Activated CD4-positive, alpha-beta T cell treated with anti-CD3 and anti-CD28 coated beads, Interleukin-2, Interleukin-6, amounts not matched to agents 100 ng/mL and 50 ng/mL, durations not matched to agents 16 hours and 8 hours (primary cell): ENCODE measurements around the gene CTXND1.

ENCODE experiments used
- DNase-seq: peaks from one replicate; pipeline ENCODE4 v3.0.0-alpha.2; 2020

CTXND1 gene

GRCh38 chr15:80251428-80252120 lies 439 bp downstream of the CTXND1 start:
- no peak for DNase-seq

GRCh38 chr15:80250614-80251427 lies 1.2 kb downstream of the CTXND1 start:
- DNase-seq = no peak

- DNase-seq = no peak
These were observed 2.0 kb downstream of the CTXND1 start for GRCh38 chr15:80249973-80250372.

GRCh38 chr15:80247320-80247719 lies 4.7 kb downstream of the CTXND1 start:
- DNase-seq = no peak

- no peak for DNase-seq
These were observed 5.6 kb downstream of the CTXND1 start for GRCh38 chr15:80246425-80246894.

GRCh38 chr15:80242802-80243201 lies 9.2 kb downstream of the CTXND1 start:
- DNase-seq = no peak

- DNase-seq = peak; percentile 47
These were observed 9.8 kb downstream of the CTXND1 start for GRCh38 chr15:80242132-80242769.

GRCh38 chr15:80241508-80241907 lies 10.5 kb downstream of the CTXND1 start:
- DNase-seq = no peak

- DNase-seq = no peak
These were observed 11.7 kb downstream of the CTXND1 start for GRCh38 chr15:80240276-80240675.

GRCh38 chr15:80234883-80235282 lies 17.1 kb downstream of the CTXND1 start:
- peak; percentile 60 for DNase-seq

- no peak for DNase-seq
These were observed 18.4 kb downstream of the CTXND1 start for GRCh38 chr15:80233581-80233980.

- DNase-seq = no peak
These were observed 20.6 kb downstream of the CTXND1 start for GRCh38 chr15:80231371-80231770.

- DNase-seq = no peak
These were observed 22.9 kb downstream of the CTXND1 start for GRCh38 chr15:80228959-80229610.

GRCh38 chr15:80219955-80220354 lies 32.1 kb downstream of the CTXND1 start:
- DNase-seq = no peak

GRCh38 chr15:80217327-80217900 lies 34.6 kb downstream of the CTXND1 start:
- no peak for DNase-seq

GRCh38 chr15:80216911-80217310 lies 35.1 kb downstream of the CTXND1 start:
- DNase-seq = no peak

- DNase-seq = no peak
These were observed 35.9 kb downstream of the CTXND1 start for GRCh38 chr15:80216141-80216540.

GRCh38 chr15:80214910-80215309 lies 37.1 kb downstream of the CTXND1 start:
- DNase-seq = no peak

GRCh38 chr15:80211976-80212375 lies 40.0 kb downstream of the CTXND1 start:
- no peak for DNase-seq

- DNase-seq = no peak
These were observed 41.1 kb downstream of the CTXND1 start for GRCh38 chr15:80210611-80211573.
